Measurements from ENCODE around the gene ZNF223.
A peak's percentile ranks its signal among the peaks of the same experiment; 100 is the strongest.

ZNF223 gene

DNA sequence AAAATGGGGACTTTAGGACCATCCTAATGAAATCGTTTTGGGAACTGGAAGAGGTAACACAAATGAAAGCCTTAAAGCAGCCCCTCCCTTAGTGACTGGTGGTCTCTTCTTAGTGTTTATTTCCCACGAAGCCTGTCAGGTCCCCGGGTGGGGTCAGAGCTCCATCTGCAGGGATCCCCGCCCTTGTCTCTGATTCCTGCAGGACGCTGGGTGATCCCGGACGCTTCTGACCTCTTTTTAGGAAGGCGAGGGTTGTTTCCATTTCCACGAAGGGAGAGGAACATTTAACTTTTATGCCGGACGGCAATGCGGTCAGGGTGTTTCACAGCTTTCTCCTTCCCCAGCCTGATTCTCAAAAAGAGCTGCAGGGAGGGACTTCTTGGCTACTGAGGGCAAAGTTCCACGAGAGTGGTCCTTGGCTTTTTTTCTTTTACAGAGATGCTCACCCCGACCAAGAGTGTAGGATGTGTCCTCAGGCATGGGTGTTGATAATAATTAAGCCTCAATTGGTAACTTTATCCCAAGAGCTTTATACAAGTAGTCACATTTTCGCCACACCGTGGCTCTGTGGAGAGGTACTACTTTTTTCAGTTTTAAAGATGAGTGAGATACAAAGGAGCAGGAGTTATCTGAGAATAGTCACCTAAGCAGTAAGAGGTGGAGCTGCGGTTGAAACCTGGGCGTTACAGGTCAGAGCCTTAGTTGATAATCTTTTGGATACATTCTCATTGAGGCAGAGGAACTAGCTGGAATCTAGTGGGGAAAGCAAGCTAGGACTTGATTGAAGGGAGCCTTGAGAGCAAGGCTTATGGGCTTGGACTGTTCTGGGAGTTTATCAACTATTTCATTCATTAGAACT is 20.9 kb downstream of the ZNF223 start:
- no peak for DNase-seq

DNA sequence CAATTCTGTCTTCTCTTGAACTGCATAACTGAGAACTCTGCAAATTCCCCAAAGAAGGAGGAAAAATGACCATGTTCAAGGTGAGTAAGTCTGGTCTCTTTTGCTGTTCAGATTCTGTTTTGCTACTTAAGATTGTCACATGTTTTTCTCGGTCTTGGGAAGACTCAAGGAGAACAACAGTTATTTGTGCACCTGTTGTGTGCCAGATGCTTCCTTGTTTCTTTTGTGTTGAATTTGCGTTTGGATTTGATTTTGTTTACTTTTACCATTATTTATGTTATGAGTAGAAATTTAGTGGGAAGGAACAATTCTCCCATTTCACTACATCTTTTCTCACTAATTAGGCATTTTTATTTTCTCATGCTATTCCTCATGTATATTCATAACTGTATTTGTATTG is 24.5 kb downstream of the ZNF223 start:
- DNase-seq: no peak

DNA sequence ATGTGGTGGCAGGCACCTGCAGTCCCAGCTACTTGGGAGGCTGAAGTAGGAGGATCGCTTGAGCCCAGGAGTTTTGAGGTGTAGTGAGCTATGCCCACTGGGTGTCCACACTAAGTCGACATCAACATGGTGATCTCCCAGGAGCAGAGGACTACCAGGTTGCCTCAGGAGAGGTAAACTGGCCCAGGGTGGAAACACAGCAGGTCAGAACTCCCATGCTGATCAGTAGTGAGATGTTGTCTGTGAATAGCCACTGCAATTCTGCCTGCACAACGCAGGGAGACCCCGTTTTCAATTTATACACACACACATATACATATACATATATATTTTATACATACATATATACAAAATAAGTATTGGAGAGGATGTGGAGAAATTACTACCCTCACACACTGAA is 40.3 kb downstream of the ZNF223 start:
- DNase-seq: no peak

DNA sequence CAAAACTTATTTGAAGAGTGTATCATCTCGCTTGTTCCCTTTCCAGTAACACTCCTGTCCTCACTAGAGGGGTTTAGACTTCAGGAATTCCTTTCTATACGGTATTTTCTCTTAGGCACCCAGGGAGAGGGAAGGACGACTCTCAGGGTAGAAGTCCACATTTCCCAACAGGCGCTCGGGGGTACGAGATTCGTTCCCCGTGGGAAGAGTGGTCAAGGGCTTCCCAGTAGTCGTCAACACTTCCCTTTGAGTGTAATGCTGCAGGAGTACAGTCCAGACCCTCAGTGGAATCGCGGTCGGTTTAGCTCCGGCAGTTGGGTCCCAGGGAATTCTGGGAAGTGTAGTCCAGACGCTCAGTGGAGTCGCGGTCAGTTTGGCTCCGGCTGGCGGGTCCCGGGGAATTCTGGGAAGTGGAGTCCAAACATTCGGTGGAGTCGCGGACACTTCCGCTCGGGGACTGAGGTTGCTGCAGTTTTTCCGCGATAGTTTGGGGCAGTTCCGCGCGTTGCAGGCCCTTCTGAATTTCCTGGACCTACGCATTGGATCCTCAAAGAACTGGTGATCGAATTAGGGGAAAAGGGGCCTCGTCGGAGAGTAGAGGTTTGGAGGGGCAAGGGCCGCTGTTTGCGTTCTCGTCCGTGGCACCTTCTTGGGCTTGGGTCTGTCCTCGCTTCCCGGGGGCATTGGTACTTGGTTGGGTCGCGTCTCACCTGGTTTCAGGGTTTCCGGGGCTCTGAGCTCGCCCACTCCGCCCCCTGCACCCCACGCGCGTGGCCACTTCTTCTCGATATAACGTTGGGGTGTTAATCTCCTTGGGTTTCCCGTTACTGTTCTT is 42.3 kb downstream of the ZNF223 start, which contains the start of gene ZNF224:
ZNF224 (plus strand) TSS at position 431 of the 835 bp plus-strand sequence. CDS start 3,513 bp downstream, outside the sequence.
- peak; percentile 91 to 95 for DNase-seq

DNA sequence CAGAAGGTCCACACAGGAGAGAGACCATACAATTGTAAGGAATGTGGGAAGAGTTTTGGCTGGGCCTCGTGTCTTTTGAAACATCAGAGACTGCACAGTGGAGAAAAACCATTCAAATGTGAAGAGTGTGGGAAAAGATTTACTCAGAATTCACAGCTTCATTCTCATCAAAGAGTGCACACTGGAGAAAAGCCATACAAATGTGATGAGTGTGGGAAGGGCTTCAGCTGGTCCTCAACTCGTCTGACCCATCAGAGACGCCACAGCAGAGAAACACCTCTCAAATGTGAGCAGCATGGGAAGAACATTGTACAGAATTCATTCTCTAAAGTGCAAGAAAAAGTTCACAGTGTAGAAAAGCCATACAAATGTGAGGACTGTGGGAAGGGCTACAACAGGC is 55.9 kb downstream of the ZNF223 start:
- DNase-seq: no peak

DNA sequence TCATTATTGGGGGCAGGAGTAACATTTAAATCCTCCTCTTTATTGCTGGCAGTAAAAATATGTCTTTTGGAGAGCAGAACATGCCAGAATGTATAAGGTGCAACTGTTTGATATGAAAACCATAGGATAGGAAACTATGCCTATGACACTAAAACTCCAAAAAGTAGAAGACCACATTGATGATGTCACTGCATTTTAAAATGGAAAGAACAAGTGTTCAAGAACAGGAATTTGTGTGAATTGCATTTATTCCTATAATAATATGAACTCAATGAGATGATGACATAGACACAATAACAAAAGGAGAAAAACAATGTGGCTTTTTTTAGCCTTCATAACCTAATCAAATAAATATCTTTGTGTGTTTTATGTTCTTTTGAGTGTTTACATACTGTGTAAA is 57.6 kb downstream of the ZNF223 start:
- DNase-seq: no peak

DNA sequence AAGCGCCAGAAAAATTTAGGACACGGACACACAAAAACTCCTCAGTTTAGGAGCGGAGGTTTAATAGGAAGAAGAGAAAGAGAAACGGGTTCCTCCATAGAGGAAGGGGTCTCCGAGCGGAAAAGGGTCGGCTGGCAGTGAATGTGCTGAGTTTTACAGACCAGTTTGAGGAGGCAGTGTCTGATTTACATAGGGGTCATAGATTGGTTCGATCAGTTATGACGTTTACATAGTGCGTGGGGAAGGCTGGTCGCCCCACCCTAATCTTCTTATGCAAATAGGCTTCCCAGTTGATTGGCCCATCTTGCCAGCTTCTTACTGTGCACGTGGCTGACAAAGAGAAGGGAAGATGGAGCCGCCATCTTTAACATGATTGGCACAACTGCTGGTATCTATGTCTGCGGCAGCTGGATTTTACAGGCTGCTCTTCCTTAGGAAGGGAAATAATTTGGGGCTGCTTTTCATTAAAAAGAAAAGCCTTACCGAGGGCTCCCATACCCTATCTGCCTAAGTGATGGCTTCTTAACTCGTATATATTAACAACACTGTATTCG is 60.2 kb downstream of the ZNF223 start:
- peak; percentile 49 to 61 for DNase-seq

DNA sequence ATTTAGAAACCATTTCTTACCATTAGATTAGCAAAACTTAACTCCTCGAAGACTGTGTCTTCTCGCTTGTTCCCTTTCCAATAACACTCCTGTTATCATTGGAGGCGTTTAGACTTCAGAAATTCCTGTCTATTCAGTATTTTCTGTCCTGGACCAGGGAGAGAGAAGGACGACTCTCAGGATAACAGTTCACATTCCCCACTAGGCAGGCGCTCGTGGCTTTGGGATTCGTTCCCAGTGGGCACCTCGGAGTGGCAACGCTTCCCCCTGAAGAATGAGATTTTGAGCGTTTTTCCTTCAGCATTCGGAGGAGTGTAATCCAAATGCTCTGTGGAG is 60.9 kb downstream of the ZNF223 start:
- no peak for DNase-seq

DNA sequence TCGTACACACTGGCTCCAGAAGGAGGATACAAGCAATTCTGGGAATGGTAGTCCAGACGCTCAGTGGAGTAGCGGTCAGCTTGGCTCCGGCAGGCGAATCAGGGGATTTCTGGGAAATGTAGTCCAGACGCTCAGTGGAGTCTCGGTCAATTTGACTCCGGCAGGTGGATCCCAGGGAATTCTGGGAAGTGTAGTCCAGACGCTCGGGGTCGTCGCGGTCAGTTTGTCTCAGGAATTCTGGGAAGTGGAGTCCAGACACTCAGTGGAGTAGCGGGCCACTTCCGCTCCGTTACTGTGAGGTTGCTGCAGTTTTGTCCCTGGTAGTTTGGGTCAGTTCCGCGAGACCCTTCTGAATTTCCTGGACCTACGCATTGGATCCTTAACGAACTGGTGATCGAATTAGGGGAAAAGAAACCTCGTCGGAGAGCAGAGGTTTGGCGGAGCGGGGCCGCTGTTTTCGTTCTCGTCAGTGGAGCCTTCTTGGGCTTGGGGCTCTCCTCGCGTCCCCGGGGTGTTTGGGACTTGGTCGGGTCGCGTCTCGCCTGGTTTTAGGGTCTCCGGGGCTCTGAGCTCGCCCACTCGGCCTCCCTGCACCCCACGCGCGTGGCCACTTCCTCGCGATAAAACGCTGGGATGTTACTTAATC is 61.4 kb downstream of the ZNF223 start, which contains the start of gene ZNF225:
ZNF225 (plus strand) TSS at position 262 of the 646 bp plus-strand sequence. CDS start 2,429 bp downstream, outside the sequence.
- DNase-seq: peak; percentile 99

DNA sequence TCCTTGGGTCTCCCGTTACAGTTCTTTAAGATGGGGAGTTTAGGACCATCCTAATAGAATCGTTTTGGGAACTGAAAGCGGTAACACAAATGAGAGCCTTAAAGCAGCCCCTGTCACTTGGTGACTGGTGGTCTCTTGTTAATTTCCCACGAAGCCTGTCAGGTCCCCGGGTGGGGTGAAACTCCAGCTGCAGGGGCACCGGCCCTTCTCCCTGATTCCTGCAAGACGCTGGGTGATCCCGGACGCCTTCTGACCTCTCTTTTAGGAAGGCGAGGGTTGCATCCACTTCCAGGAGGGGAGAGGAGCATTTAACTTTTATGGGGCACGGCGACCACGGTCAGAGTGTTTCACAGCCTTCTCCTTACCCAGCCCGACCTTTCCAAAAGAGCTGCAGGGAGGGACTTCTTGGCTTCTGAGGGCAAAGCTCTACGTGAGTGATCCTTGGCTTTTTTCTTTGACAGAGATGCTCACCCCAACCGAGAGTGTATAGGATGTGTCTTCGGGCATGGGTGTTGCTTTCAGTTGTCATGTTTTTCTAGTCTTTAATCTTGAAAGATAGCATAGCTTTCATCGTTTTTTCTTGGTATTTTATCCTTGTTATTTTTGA is 62.1 kb downstream of the ZNF223 start:
- no peak for DNase-seq

All from NCI-H1930 (cell line).